ENCODE results near the gene USP8.

GRCh38 chr15:50377867-50378751, 46.1 kb upstream of the USP8 start:
- TF ChIP-seq, protein P1, sequence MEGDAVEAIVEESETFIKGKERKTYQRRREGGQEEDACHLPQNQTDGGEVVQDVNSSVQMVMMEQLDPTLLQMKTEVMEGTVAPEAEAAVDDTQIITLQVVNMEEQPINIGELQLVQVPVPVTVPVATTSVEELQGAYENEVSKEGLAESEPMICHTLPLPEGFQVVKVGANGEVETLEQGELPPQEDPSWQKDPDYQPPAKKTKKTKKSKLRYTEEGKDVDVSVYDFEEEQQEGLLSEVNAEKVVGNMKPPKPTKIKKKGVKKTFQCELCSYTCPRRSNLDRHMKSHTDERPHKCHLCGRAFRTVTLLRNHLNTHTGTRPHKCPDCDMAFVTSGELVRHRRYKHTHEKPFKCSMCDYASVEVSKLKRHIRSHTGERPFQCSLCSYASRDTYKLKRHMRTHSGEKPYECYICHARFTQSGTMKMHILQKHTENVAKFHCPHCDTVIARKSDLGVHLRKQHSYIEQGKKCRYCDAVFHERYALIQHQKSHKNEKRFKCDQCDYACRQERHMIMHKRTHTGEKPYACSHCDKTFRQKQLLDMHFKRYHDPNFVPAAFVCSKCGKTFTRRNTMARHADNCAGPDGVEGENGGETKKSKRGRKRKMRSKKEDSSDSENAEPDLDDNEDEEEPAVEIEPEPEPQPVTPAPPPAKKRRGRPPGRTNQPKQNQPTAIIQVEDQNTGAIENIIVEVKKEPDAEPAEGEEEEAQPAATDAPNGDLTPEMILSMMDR (IDR thresholded peaks at IDR 0.05; ENCODE audit: low read length): no peak
- TF ChIP-seq EZH2phosphoT487 (IDR thresholded peaks at IDR 0.05; ENCODE audit: low read length): no peak
